ENCODE measurements around the gene VWA5B2.

The VWA5B2 gene

GRCh38 chr3:184229394-184230080, at the start of gene VWA5B2:
Gene VWA5B2, plus strand, starts transcription at chr3:184229585. Its CDS starts 944 bp downstream, at chr3:184230529.
- peak; percentile 19 for DNase-seq

- DNase-seq, result no peak
These were observed 49.2 kb upstream of the VWA5B2 start for GRCh38 chr3:184180165-184180564.

DNA sequence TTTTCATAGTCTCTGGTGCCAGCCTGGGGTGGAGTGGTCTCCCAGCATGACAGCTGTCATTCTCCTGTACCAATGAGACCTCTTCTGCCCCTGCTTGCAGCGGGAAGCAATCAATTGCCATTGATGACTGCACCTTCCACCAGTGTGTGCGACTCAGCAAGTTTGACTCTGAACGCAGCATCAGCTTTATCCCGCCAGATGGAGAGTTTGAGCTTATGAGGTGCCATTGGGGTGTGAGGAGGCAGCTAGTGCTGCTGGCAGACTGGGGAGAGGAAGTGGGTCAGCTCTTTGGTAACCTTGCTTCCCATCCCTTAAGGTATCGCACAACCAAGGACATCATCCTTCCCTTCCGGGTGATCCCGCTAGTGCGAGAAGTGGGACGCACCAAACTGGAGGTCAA, 47.8 kb upstream of the VWA5B2 start:
- no peak for DNase-seq

DNA sequence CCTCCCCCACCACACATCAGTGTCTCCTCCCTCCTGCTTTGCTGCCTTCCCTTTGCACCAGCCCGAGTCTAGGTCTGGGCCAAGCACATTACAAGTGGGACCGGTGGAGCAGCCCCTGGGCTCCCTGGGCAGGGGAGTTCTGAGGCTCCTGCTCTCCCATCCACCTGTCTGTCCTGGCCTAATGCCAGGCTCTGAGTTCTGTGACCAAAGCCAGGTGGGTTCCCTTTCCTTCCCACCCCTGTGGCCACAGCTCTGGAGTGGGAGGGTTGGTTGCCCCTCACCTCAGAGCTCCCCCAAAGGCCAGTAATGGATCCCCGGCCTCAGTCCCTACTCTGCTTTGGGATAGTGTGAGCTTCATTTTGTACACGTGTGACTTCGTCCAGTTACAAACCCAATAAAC, 45.7 kb upstream of the VWA5B2 start:
- no peak for DNase-seq

GRCh38 chr3:184184546-184185230, 44.7 kb upstream of the VWA5B2 start:
- DNase-seq, result no peak

DNA sequence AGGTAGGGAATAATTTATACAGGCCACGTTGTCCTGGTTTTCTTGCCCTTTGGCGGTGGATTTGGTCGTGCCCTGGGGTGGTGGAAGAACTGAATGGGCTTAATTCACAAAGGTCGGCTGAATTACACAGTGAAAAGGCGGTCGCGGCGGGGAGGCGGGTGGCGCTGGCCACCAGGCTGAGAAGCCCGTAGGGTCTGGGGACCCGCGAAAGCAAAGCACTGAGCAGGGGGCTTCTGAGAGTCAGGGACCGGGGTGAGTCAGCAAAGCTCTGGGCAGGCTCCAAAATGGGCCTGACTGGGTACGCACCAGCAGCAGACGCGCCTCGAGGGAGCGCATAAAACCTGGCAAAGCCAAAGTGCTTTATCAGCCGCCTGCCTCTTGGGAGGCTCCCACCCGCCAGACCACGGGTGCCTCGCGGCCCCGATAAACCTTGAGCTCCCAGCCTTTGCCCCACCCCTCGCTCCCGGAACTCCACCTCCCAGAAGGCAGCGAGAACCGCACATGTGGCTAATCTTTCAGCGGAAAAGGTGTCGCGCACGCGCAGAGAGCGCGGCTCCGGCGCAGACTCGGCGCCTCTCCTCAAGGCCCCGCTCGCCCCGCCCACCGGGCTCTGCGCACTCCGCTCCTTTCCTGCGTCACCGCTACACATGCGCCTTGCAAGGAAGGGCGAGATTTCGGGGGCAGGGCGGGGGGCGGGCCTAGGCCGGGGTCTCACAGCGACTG, 43.8 kb upstream of the VWA5B2 start:
- peak; percentile 99 for DNase-seq

DNA sequence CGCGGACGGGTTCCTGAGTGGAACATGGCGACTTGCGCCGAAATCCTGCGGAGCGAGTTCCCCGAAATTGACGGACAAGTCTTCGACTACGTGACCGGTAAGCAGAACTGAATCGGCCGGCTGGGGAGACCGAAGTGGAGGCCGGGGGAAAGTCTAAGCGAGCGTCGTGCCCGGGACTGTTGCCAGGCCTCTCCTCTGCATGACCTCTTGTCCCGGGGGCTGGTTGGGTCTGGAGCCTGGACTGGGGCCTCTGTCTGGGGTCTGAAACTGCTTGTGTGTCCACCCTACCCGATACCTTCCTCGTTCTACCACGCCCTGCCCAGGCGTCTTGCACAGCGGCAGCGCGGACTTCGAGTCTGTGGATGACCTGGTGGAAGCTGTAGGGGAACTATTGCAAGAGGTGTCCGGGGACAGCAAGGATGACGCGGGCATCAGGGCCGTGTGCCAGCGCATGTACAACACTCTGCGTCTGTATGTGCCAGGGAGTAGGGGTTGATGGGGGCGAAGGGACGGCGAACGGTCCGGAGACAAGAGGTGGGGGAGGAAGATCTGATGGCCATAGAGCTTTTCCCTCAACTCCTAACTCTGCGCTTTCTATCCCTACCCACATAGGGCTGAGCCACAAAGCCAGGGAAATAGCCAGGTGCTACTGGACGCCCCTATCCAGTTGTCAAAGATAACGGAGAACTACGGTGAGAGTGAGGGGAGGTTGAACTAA, 43.0 kb upstream of the VWA5B2 start, which contains the start of gene ABCF3:
Gene ABCF3, plus strand, starts transcription at position 16 of the 718 bp plus-strand sequence. Its CDS starts 9 bp downstream, at position 25.
- DNase-seq, result peak; percentile 43

GRCh38 chr3:184186902-184187207, 42.5 kb upstream of the VWA5B2 start:
- DNase-seq, result no peak

- no peak for DNase-seq
These were observed 41.3 kb upstream of the VWA5B2 start for GRCh38 chr3:184188080-184188479.

DNA sequence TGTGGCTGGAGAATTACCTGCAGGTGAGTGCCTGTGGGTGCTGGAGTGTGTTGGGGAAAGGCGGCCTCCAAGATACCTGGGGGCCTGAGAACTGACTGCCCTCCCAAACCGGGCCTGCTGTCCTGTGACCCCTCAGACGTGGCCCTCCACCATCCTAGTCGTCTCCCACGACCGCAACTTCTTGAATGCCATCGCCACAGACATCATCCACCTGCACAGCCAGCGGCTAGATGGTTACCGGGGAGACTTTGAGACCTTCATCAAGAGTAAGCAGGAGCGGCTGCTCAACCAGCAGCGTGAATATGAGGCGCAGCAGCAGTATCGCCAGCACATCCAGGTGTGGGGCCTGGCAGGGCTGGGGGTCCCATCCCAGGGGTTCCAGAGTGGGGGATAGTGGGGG, 40.0 kb upstream of the VWA5B2 start:
- DNase-seq, result no peak

DNA sequence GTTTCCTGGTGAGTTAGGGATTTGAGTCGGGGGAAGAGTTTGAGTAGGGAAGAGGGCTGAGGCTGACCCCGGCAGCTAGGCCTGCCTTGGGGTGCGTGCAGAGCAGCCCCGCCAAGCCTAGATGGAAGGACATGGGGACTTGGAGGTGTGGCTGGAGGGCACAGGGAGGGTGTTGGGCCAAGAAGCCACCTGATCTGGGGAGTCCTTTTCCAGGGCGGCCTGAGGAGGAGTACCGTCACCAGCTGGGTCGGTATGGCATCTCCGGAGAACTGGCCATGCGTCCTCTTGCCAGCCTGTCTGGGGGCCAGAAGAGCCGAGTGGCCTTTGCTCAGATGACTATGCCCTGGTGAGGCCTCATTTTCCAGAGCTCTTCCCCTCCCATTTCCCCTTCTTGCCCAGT, 36.5 kb upstream of the VWA5B2 start:
- no peak for DNase-seq

DNA sequence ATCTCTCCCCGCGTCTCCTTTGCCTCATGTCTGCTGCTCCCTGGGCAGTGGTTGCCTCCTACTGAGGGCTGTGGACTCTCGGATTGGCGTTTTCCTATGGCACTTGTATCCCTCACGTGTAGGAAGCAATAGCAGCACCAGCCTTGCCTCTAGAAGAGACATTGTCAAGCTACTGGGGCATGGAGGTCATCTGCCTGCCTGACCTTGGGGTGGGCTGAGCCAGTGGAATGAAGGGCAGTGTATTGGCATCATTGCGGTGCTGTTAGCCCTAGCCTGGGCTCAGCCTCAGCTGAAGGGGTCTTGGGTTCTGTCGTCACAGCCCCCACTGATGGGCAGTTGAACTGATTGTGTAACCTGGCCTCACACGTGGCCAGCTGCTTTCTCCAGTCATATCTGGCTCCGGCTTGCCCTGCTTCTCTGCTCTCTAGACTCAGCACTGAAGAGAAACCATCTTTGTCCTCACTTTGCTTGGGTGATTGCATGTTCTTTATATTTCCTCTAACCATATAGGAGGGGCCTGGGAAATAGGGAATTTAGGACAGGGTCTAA, 35.3 kb upstream of the VWA5B2 start:
- DNase-seq, result no peak

- no peak for DNase-seq
These were observed 32.8 kb upstream of the VWA5B2 start for GRCh38 chr3:184196536-184196935.

DNA sequence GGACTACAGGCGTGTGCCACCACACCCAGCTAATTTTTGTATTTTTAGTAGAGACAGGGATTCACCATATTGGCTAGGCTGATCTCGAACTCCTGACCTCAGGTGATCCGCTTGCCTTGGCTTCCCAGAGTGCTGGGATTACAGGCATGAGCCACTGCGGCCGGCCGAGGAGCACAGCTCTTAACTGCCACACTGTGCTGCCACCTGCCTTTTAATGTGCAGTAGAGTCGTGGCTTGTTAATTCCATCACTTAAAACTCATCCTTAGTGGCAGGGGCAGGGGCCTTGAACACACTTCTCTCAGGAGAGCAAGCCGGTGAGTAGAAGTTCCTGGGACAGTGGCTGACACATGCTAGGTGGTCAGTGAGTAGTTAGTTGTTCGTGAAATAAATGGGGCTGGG, 30.9 kb upstream of the VWA5B2 start:
- DNase-seq, result no peak

GRCh38 chr3:184200825-184201224, 28.6 kb upstream of the VWA5B2 start:
- no peak for DNase-seq

- no peak for DNase-seq
These were observed 25.9 kb upstream of the VWA5B2 start for GRCh38 chr3:184203526-184203925.

DNA sequence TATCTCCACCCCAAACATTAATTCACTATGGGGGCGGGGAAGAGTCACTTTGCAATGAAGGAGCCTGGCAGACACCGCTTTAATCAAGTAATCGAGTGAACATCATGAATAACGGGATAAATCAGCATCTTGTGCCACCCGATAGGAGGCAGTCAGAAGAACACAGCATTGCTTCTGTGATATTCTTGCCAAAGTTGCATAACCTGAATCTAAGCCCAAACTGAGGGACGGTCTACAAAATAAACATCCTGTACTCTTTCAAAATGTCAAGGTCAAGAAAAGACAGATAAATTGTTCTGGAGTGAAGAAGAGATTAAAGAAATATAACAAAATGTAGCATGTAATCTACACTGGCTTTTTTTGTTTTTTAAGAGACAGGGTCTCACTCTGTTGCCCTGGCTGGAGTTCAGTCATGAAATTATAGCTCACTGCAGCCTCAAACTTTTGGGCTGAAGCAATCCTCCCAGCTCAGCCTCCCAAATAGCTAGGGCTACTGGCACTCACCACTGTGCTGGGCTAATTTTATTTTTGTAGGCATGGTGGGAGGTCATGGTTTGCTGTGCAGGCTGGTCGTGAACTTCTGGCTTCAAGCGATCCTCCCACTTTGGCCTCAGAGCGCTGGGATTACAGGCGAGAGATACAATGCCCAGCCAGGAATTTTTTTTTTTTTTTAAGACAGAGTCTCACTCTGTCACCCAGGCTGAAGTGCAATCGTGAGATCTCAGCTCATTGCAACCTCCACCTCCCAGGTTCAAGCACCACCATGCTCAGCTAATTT, 20.1 kb upstream of the VWA5B2 start:
- no peak for DNase-seq

DNA sequence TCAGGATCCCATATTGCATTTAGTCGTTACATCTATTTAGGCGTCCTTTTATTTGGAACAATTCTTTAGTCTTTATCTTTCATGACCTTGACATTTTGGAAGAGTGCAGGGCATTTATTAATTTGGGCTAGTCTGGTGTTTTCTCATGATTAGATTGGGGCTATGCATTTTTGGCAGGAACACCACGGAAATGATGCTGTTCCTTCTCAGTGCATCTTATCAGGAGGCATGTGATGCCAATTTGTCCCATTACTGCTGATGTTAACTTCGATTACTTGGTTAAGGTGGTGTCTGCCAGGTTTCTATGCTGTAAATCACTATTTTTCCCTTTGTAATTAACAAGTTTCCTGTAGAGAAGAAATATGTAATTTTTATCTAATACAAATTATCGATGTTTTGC, 18.1 kb upstream of the VWA5B2 start:
- no peak for DNase-seq

DNA sequence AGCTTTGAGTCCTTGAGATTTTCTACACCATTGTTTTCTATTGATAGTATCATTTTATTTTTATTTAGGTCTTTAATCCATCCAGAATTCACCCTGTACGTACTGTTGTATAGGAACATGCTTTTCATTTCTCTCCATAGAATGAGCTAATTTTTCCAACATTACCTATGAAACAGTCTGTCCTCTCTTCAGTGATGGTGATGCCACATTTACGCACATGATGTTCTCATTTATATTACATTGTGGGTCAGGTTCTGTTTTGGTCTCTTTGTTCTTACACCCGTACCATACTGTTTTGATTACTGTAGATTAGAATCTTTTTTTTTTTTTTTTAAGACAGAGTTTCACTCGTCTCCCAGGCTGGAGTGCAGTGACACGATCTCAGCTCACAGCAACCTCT, 17.7 kb upstream of the VWA5B2 start:
- DNase-seq, result no peak

DNA sequence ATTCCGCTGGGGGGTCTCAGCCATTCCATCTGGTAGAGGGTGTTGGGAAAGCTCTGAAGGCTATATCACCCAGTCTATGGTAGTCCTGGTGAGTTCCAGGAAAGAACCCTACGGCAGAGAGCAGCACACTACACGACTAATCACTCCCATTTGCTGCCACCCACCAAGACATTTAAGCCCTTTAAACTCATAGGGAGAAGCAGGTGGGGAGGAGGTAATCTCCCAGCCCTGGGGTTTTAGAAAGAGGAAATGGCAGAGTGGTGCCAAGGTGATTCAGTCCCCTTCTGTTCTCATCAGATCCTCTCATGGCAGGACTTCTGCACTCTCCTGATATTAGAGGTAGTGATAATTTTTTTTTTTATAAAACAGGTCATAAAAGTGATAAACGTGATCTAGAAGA, 10.6 kb upstream of the VWA5B2 start:
- no peak for DNase-seq

DNA sequence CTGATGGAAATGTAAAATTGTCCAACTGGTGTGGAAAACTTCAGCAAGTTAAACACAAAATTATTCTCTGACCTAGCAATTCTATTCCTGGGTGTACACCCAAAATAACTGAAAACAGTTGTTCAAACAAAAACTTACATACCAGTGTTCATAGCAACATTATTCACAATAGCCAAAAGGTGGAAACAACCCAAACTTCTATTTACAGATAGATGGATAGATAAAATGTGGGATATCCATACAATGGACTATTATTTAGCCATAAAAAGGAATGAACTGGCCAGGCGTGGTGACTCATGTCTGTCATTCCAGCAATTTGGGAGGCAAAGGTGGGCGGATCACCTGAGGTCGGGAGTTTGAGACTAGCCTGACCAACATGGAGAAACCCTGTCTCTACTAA, 6.9 kb upstream of the VWA5B2 start:
- no peak for DNase-seq

DNA sequence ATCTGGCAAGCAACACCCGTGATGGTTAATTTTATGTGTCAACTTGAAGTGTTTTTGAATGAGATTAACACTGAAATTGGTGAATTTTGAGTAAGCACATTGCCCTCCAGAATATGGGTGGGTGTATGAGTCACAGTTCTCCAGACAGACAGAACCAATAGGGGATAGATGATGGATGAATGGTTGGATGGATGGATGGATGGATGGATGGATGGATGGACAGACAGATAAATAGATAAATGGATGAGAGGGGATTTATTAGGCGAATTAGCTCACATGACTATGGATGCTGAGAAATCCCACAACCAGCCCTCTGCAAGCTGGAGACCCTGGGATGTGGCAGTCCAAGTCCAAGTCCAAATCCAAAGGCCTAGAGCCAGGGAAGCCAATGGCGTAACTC, 5.4 kb upstream of the VWA5B2 start:
- no peak for DNase-seq

Measured in midbrain (tissue), 1 donor.